K562 (cell line): Measurements from ENCODE around the gene DPYSL3. TPM values are rescaled to one million over a fixed set of nuclear protein-coding genes. Genes with fewer than 3 reads are reported as not detected.

Source experiments
- ATAC-seq: fragments of 200-7000 bp; cut with Tn5 transposase; 3 replicates; pipeline ENCODE4 v1.9.1; 2020; ENCODE audit warnings: moderate library complexity
- BruUV-seq: library from RNA; stranded (reverse); fragments of 400-500 nt; replicated peaks from 2 replicates; lab custom pipeline; 2021; lab: Mats Ljungman, UMichigan
- CTCF ChIA-PET: fragments of 300-600 bp; formaldehyde crosslinking; extraction: SDS; loops from one replicate; lab custom pipeline; 2021; ENCODE audit warnings: low intra/inter-chr PET ratio; lab: Yijun Ruan, JAX
- POLR2A ChIA-PET: fragments of 300-600, 350-650 bp; sonication (Branson Sonifier 250); formaldehyde crosslinking; extraction: SDS; loops from one replicate; lab custom pipeline; 2021; ENCODE audit warnings: antibody characterized with exemption, inconsistent platforms; lab: Yijun Ruan, JAX
- DNase-seq, 4 experiments: peaks; one replicate each; pipeline versions ENCODE4 v3.0.0 to v3.0.0-alpha.2; 2011 to 2018; ENCODE audit warnings: low spot score in 3 of 4, mixed read lengths in 3 of 4; ENCODE audit errors: extremely low read depth in 1 of 4
- FAIRE-seq: peaks from 2 replicates; lab custom pipeline; 2011; peaks lifted over from hg19 to GRCh38; lab: Jason Lieb, UNC
- H2AFZ ChIP-seq: 2 replicates; pipeline ENCODE4 v1.6.0; 2011; ENCODE audit warnings: low read depth, low read length, control low read depth, inconsistent platforms
- H3K27ac ChIP-seq: fragments of 200-600 bp; 3 replicates; pipeline ENCODE4 v1.8.0; 2011; ENCODE audit warnings: low read depth, mild to moderate bottlenecking, control low read depth, inconsistent platforms, low read length, moderate library complexity, mixed read lengths; ENCODE audit errors: extremely low read depth
- H3K27me3 ChIP-seq, 2 experiments: fragments of 300-600 bp in 1 of 2; 2 replicates in 1 of 2; 3 replicates in 1 of 2; pipeline versions ENCODE4 v1.6.0 to v1.8.0; 2011; ENCODE audit warnings: inconsistent platforms in 2 of 2, low read length in 2 of 2, mild to moderate bottlenecking in 1 of 2, mixed read lengths in 1 of 2, moderate library complexity in 1 of 2; ENCODE audit not compliant: control insufficient read depth in 2 of 2, insufficient read depth in 2 of 2
- H3K36me3 ChIP-seq: fragments of 300-600 bp; 3 replicates; pipeline ENCODE4 v1.8.0; 2011; ENCODE audit warnings: mild to moderate bottlenecking, low read length, inconsistent platforms; ENCODE audit not compliant: control insufficient read depth, insufficient read depth
- H3K4me1 ChIP-seq, 2 experiments: fragments of 200-600 bp in 1 of 2; replicated peaks in 1 of 2; 2 replicates in 1 of 2; 3 replicates in 1 of 2; pipeline versions ENCODE4 v1.5.1 to v1.8.0; 2011; ENCODE audit warnings: inconsistent platforms in 2 of 2, low read length in 2 of 2, mild to moderate bottlenecking in 1 of 2, mixed read lengths in 1 of 2, moderate library complexity in 1 of 2; ENCODE audit not compliant: control insufficient read depth in 2 of 2, insufficient read depth in 2 of 2
- H3K4me2 ChIP-seq: 2 replicates; pipeline ENCODE4 v1.6.1; 2011; ENCODE audit warnings: low read length, control low read depth, inconsistent platforms, mixed read lengths; ENCODE audit not compliant: insufficient read depth
- H3K4me3 ChIP-seq: fragments of 200-600 bp; sonication (generic), shearing (Covaris generic); 2 replicates; pipeline ENCODE4 v1.5.1; 2016; ENCODE audit warnings: control low read depth, inconsistent platforms
- H3K79me2 ChIP-seq: fragments of 200-600 bp; 3 replicates; pipeline ENCODE4 v1.8.0; 2011; ENCODE audit warnings: low read length, inconsistent platforms; ENCODE audit not compliant: control insufficient read depth, insufficient read depth
- H3K9ac ChIP-seq, 2 experiments: 2 replicates each; pipeline versions ENCODE4 v1.6.0 to v1.6.1; 2011; ENCODE audit warnings: low read depth in 2 of 2, low read length in 2 of 2, control low read depth in 1 of 2, inconsistent platforms in 1 of 2, mild to moderate bottlenecking in 1 of 2, mixed read lengths in 1 of 2; ENCODE audit not compliant: insufficient read depth in 1 of 2
- H3K9me1 ChIP-seq: one replicate; pipeline ENCODE4 v1.6.0; 2011; ENCODE audit warnings: inconsistent platforms, mild to moderate bottlenecking, low read length, moderate library complexity; ENCODE audit not compliant: control insufficient read depth, insufficient read depth
- H3K9me3 ChIP-seq: replicated peaks from 2 replicates; pipeline ENCODE4 v1.5.1; 2011; ENCODE audit warnings: low read depth, low read length, inconsistent platforms; ENCODE audit not compliant: control insufficient read depth, insufficient read depth
- H4K20me1 ChIP-seq: replicated peaks from 2 replicates; pipeline ENCODE4 v1.6.1; 2011; ENCODE audit warnings: low read length, inconsistent platforms, mixed read lengths; ENCODE audit not compliant: control insufficient read depth, insufficient read depth
- CREB3 ChIP-seq: fragments of 450-650 bp; conservative IDR thresholded peaks from 2 replicates; pipeline ENCODE4 v1.6.1; 2016; ENCODE audit warnings: missing genetic modification characterization, low read depth, mild to moderate bottlenecking, missing compliant biosample characterization, moderate library complexity
- KHSRP ChIP-seq: fragments of 450-650 bp; IDR thresholded peaks from 2 replicates; pipeline ENCODE4 v1.6.1; 2017
- NRF1 ChIP-seq, 2 experiments: fragments of 450-650 bp; IDR thresholded peaks in 1 of 2; conservative IDR thresholded peaks in 1 of 2; 2 replicates each; pipeline ENCODE4 v1.6.1; 2014; ENCODE audit warnings: mild to moderate bottlenecking in 2 of 2
- SNIP1 ChIP-seq: fragments of 450-650 bp; IDR thresholded peaks from 2 replicates; pipeline ENCODE4 v1.7.1; 2017; ENCODE audit warnings: low read depth, mild to moderate bottlenecking
- STAT5B ChIP-seq: fragments of 250-450 bp; sonication (Bioruptor Pico); IDR thresholded peaks from 2 replicates; pipeline ENCODE4 v1.8.0; 2021; ENCODE audit warnings: mild to moderate bottlenecking, inconsistent platforms
- TCF7 ChIP-seq: sonication (generic); IDR thresholded peaks from 2 replicates; pipeline ENCODE4 v1.6.1; 2016; ENCODE audit warnings: antibody characterized with exemption, borderline replicate concordance
- ZBTB11 ChIP-seq, 3 experiments: fragments of 200-800 bp in 1 of 3; fragments of 250-450 bp in 1 of 3; fragments of 450-650 bp in 1 of 3; sonication (Bioruptor Pico) in 1 of 3; sonication (Bioruptor generic) in 1 of 3; formaldehyde crosslinking in 1 of 3; IDR thresholded peaks; 2 replicates each; pipeline versions ENCODE4 v1.6.1 to v1.8.0; 2016 to 2022; ENCODE audit warnings: mild to moderate bottlenecking in 2 of 3, missing genetic modification characterization in 2 of 3, missing compliant biosample characterization in 1 of 3, moderate library complexity in 1 of 3
- ZNF57 ChIP-seq: fragments of 450-650 bp; formaldehyde crosslinking; IDR thresholded peaks from 2 replicates; pipeline ENCODE4 v1.4.0; 2020; ENCODE audit warnings: mild to moderate bottlenecking, moderate library complexity
- ZNF778 ChIP-seq: fragments of 450-650 bp; formaldehyde crosslinking; IDR thresholded peaks from 2 replicates; pipeline ENCODE4 v1.4.0; 2020; ENCODE audit warnings: mild to moderate bottlenecking, moderate library complexity
- WGBS: fragments of 100-300 bp; shearing (Covaris generic); methylation state at CpG from one replicate; pipeline ENCODE4 v1.1.6; 2016; ENCODE audit warnings: low coverage, mixed read lengths; ENCODE audit not compliant: insufficient coverage; ENCODE audit errors: missing lambda C conversion rate; 5-methylcytosine and 5-hydroxymethylcytosine counted together
- in situ Hi-C: fragments of 300-500 bp; cut with MboI; formaldehyde crosslinking; loops from 4 replicates; pipeline ENCODE4 v1.15.0; 2018; ENCODE audit warnings: inconsistent platforms, mixed read lengths
- intact Hi-C: fragments of 100-400 bp; cut with micrococcal nuclease; formaldehyde crosslinking; loops from 2 replicates; pipeline ENCODE4 v1.14.2; 2022
- polyA plus RNA-seq, 8 experiments: library from polyadenylated mRNA; depleted of rRNA in 4 of 8; stranded (reverse) in 5 of 8; unstranded in 3 of 8; fragments of >200 nt; fragmentation: Nextera tagmentation in 2 of 8; fragmentation: Illumina TruSeq in 1 of 8; extraction: Ambion mirVana in 2 of 8; extraction: Trizol in 1 of 8; gene quantifications; 2 replicates each; pipeline versions ENCODE4 v1.2.1 to v1.2.3, GENCODE V29; 2011 to 2014; ENCODE audit warnings: inconsistent platforms in 1 of 8, missing spikeins in 1 of 8
- total RNA-seq, 7 experiments: library from RNA; depleted of rRNA in 6 of 7; stranded (reverse); fragments of >200 nt in 6 of 7; fragmentation: Illumina TruSeq in 2 of 7; extraction: Trizol in 2 of 7; gene quantifications; 2 replicates each; pipeline versions ENCODE4 v1.2.1 to v1.2.3, GENCODE V29; 2011 to 2021; ENCODE audit warnings: low replicate concordance in 1 of 7

Gene DPYSL3
- total and polyA plus RNA-seq, 9 of the 15 experiments (the other 6 are each of a cell fraction or from before 2014, with no cell fraction given): 0.07 to 0.55 TPM; not detected in 7

GRCh38 chr5:147431586-147431985 is 78.3 kb downstream of the DPYSL3 start:
- DNase-seq (no peak), FAIRE-seq (no peak)

More at GRCh38 chr5:147431586-147431985, 78.3 kb downstream of the DPYSL3 start:
- no peak overlapping the region for H3K9ac ChIP-seq
- intact Hi-C loops (no loop called here), in situ Hi-C loops (no loop called here)
- ATAC-seq: no peak
- no peak overlapping the region for H2AFZ ChIP-seq
- WGBS: 0% methylated on average over 3 of the region's 3 CpGs
- H3K36me3 ChIP-seq: no peaks in the 10 kb centered on the region
- no peak overlapping the region for H3K4me3 ChIP-seq
- TF ChIP-seq ZNF778 (CRISPR knock-in tag) (no peak), NRF1 (conservative IDR thresholded peaks at IDR 0.05 in 1 of 2, IDR thresholded peaks at IDR 0.05 in 1 of 2) (no peak), ZBTB11 (CRISPR knock-in tag; IDR thresholded peaks at IDR 0.05) (no peak), STAT5B (no peak), ZNF57 (CRISPR knock-in tag) (no peak), TCF7 (no peak), CREB3 (tag) (no peak), KHSRP (no peak), SNIP1 (no peak)
- TF ChIP-seq, all 486 proteins: peak for 0
- Histone ChIP-seq H3K27ac (no peak overlapping the region), H3K9me3 (no peaks in the 10 kb centered on the region), H3K4me1 (no peaks in the 10 kb centered on the region), H4K20me1 (no peaks in the 10 kb centered on the region), H3K27me3 (no peaks in the 10 kb centered on the region), H3K9me1 (no peaks in the 10 kb centered on the region), H3K79me2 (no peaks in the 10 kb centered on the region), H3K4me2 (no peak overlapping the region)
- ChIA-PET CTCF (no interaction called here), POLR2A (no interaction called here)
- no TSS peak for BruUV-seq
